H9 (cell line): ENCODE data around the gene MAP2. TPM values are rescaled to one million over a fixed set of nuclear protein-coding genes. Genes with fewer than 3 reads are reported as not detected.

Experiments used
- DNase-seq: peaks from one replicate; pipeline ENCODE4 v3.0.0-alpha.2; 2017
- H2AFZ ChIP-seq: one replicate; pipeline ENCODE4 v1.6.1; 2013; ENCODE audit warnings: mild to moderate bottlenecking, low read length, control low read depth, moderate library complexity
- H2AK5ac ChIP-seq: 2 replicates; pipeline ENCODE4 v1.6.1; 2013; ENCODE audit warnings: low read length, control low read depth, mixed read lengths; ENCODE audit not compliant: insufficient read length
- H2BK120ac ChIP-seq: one replicate; pipeline ENCODE4 v1.6.1; 2013; ENCODE audit warnings: low read depth, mild to moderate bottlenecking, low read length, control low read depth, inconsistent platforms; ENCODE audit not compliant: poor library complexity, severe bottlenecking
- H2BK12ac ChIP-seq: 2 replicates; pipeline ENCODE4 v1.6.1; 2013; ENCODE audit warnings: low read length, control low read depth, mixed read lengths, low read depth; ENCODE audit not compliant: insufficient read length
- H2BK15ac ChIP-seq: 2 replicates; pipeline ENCODE4 v1.6.1; 2013; ENCODE audit warnings: low read depth, low read length, control low read depth
- H2BK20ac ChIP-seq: one replicate; pipeline ENCODE4 v1.6.1; 2013; ENCODE audit warnings: low read depth, mild to moderate bottlenecking, low read length, control low read depth, inconsistent platforms; ENCODE audit not compliant: poor library complexity, severe bottlenecking
- H2BK5ac ChIP-seq: 2 replicates; pipeline ENCODE4 v1.6.1; 2013; ENCODE audit warnings: low read length, control low read depth, mixed read lengths; ENCODE audit not compliant: insufficient read length
- H3K14ac ChIP-seq: 2 replicates; pipeline ENCODE4 v1.6.1; 2013; ENCODE audit warnings: low read length, control low read depth; ENCODE audit not compliant: insufficient read depth
- H3K18ac ChIP-seq: 2 replicates; pipeline ENCODE4 v1.6.1; 2013; ENCODE audit warnings: low read depth, mild to moderate bottlenecking, mixed read lengths, low read length, control low read depth; ENCODE audit not compliant: insufficient read length
- H3K23ac ChIP-seq: 2 replicates; pipeline ENCODE4 v1.6.1; 2013; ENCODE audit warnings: low read length, control low read depth, mixed read lengths, low read depth; ENCODE audit not compliant: insufficient read length
- H3K23me2 ChIP-seq: 2 replicates; pipeline ENCODE4 v1.6.1; 2013; ENCODE audit warnings: low read depth, mild to moderate bottlenecking, mixed read lengths, low read length, control low read depth; ENCODE audit not compliant: insufficient read length, poor library complexity, severe bottlenecking
- H3K27ac ChIP-seq: 2 replicates; pipeline ENCODE4 v1.5.1; 2013; ENCODE audit warnings: low read length, control low read depth, mixed read lengths, low read depth; ENCODE audit not compliant: insufficient read length
- H3K27me3 ChIP-seq: 2 replicates; pipeline ENCODE4 v1.6.1; 2013; ENCODE audit warnings: low read length, control low read depth, inconsistent platforms; ENCODE audit not compliant: insufficient read depth
- H3K4ac ChIP-seq: 2 replicates; pipeline ENCODE4 v1.6.1; 2013; ENCODE audit warnings: low read depth, mild to moderate bottlenecking, control low read depth, inconsistent platforms, low read length, moderate library complexity
- H3K4me1 ChIP-seq: 2 replicates; pipeline ENCODE4 v1.6.1; 2013; ENCODE audit warnings: low read length, control low read depth, inconsistent platforms; ENCODE audit not compliant: insufficient read depth
- H3K4me2 ChIP-seq: 2 replicates; pipeline ENCODE4 v1.6.1; 2013; ENCODE audit warnings: low read length, control low read depth, mixed read lengths; ENCODE audit not compliant: insufficient read length, insufficient read depth
- H3K56ac ChIP-seq: 2 replicates; pipeline ENCODE4 v1.6.1; 2013; ENCODE audit warnings: low read depth, mild to moderate bottlenecking, mixed read lengths, low read length, control low read depth; ENCODE audit not compliant: insufficient read length
- H3K79me1 ChIP-seq: 2 replicates; pipeline ENCODE4 v1.6.1; 2013; ENCODE audit warnings: low read depth, mild to moderate bottlenecking, moderate library complexity, low read length, control low read depth, inconsistent platforms; ENCODE audit not compliant: insufficient read depth, poor library complexity, severe bottlenecking
- H3K79me2 ChIP-seq: 2 replicates; pipeline ENCODE4 v1.6.1; 2013; ENCODE audit warnings: low read length, control low read depth, inconsistent platforms; ENCODE audit not compliant: insufficient read depth
- H3K9ac ChIP-seq: 2 replicates; pipeline ENCODE4 v1.6.1; 2013; ENCODE audit warnings: low read length, control low read depth, mixed read lengths; ENCODE audit not compliant: insufficient read length; ENCODE audit errors: extremely low read depth
- H3K9me3 ChIP-seq: one replicate; pipeline ENCODE4 v1.6.1; 2013; ENCODE audit warnings: low read depth, low read length, inconsistent platforms; ENCODE audit not compliant: control insufficient read depth
- H3T11ph ChIP-seq: one replicate; pipeline ENCODE4 v1.6.1; 2013; ENCODE audit warnings: mild to moderate bottlenecking, low read length, control low read depth, inconsistent platforms
- H4K20me1 ChIP-seq: one replicate; pipeline ENCODE4 v1.6.1; 2013; ENCODE audit not compliant: control insufficient read depth, insufficient read length, insufficient read depth
- H4K5ac ChIP-seq: 2 replicates; pipeline ENCODE4 v1.6.1; 2013; ENCODE audit warnings: low read depth, mild to moderate bottlenecking, mixed read lengths, low read length, control low read depth; ENCODE audit not compliant: insufficient read length
- H4K8ac ChIP-seq: replicated peaks from 2 replicates; pipeline ENCODE4 v1.6.1; 2013; ENCODE audit warnings: low read length, control low read depth, mixed read lengths, low read depth; ENCODE audit not compliant: insufficient read length
- H4K91ac ChIP-seq: 2 replicates; pipeline ENCODE4 v1.6.1; 2013; ENCODE audit warnings: low read depth, mild to moderate bottlenecking, moderate library complexity, mixed read lengths, low read length, control low read depth; ENCODE audit not compliant: insufficient read length
- H3K27ac Mint-ChIP-seq, 3 experiments: 2 replicates in 2 of 3; 3 replicates in 1 of 3; pipeline ENCODE4 v1.8.0; 2020 to 2021; ENCODE audit warnings: mixed read lengths in 3 of 3, mild to moderate bottlenecking in 1 of 3, moderate library complexity in 1 of 3
- H3K27me3 Mint-ChIP-seq: 2 replicates; pipeline ENCODE4 v1.8.0; 2021; ENCODE audit warnings: low read depth, mild to moderate bottlenecking, moderate library complexity, mixed read lengths
- H3K36me3 Mint-ChIP-seq, 3 experiments: 2 replicates in 2 of 3; 3 replicates in 1 of 3; pipeline ENCODE4 v1.8.0; 2020 to 2021; ENCODE audit warnings: low read depth in 3 of 3, mixed read lengths in 3 of 3; ENCODE audit not compliant: insufficient read depth in 1 of 3
- H3K4me1 Mint-ChIP-seq, 2 experiments: 2 replicates each; pipeline ENCODE4 v1.8.0; 2020; ENCODE audit warnings: mixed read lengths in 2 of 2
- H3K4me3 Mint-ChIP-seq, 2 experiments: 2 replicates in 1 of 2; 3 replicates in 1 of 2; pipeline ENCODE4 v1.8.0; 2020 to 2021; ENCODE audit warnings: mild to moderate bottlenecking in 2 of 2, mixed read lengths in 2 of 2, moderate library complexity in 1 of 2
- H3K9me3 Mint-ChIP-seq, 2 experiments: 2 replicates in 1 of 2; 3 replicates in 1 of 2; pipeline ENCODE4 v1.8.0; 2020; ENCODE audit warnings: mild to moderate bottlenecking in 2 of 2, mixed read lengths in 2 of 2, moderate library complexity in 1 of 2
- WGBS: extraction: QIAGEN DNeasy Blood & Tissue Kit; methylation state at CpG from one replicate; pipeline ENCODE4 v1.1.7; 2013; ENCODE audit warnings: missing lambda C conversion rate, low lambda C conversion rate, mixed read lengths; ENCODE audit not compliant: insufficient read length; ENCODE audit errors: extremely low coverage; 5-methylcytosine and 5-hydroxymethylcytosine counted together
- total RNA-seq: library from RNA; stranded (reverse); gene quantifications from 2 replicates; pipeline ENCODE4 v1.2.1, GENCODE V29; 2021
- TF ChIP-seq, protein P1 (sequence below): fragments of 200-600 bp; sonication (generic); conservative IDR thresholded peaks from 3 replicates; pipeline ENCODE4 v1.8.0; 2021; ENCODE audit warnings: antibody characterized with exemption, mild to moderate bottlenecking

The MAP2 gene
- total RNA-seq, 1 experiment from 2014 or later = 0.87 TPM

DNA sequence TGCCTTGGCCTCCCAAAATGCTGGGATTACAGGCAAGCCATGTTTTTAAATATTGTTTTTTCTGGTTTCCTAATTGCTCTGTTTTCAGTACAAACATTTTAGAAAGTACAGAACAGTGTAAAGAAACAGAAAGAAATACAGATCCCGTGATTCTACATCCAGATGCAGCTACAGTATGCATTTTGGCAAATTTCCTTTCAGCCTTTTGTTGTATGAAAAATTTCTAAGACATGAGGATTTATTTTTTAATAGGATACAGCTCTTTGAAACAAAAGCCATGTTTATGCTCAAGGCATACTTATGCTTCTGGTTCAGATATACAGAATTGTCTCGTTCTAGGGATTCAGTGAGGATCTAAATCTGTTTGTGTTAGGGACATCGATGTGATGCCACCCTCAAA is 109.5 kb downstream of the MAP2 start:
- no peaks in the 10 kb centered on the region for H3K23me2 ChIP-seq
- no peaks in the 10 kb centered on the region for H4K20me1 ChIP-seq
- no peaks in the 10 kb centered on the region; the same call in 1 of the 2 replicates for H3K27me3 ChIP-seq
- no peak overlapping the region for H2BK20ac ChIP-seq
- no peaks in the 10 kb centered on the region for H3K79me1 ChIP-seq
- no peak overlapping the region for H3K9ac ChIP-seq
- no peak overlapping the region for H3K23ac ChIP-seq
- H4K8ac ChIP-seq = no peak overlapping the region
- no peak overlapping the region for H2BK15ac ChIP-seq
- H3K4me2 ChIP-seq = no peak overlapping the region
- Mint-ChIP-seq H3K4me1 (no peaks in the 10 kb centered on the region), H3K27me3 (peaks cover 72% of the 10 kb centered on the region), H3K27ac (no peak overlapping the region), H3K4me3 (no peak overlapping the region), H3K36me3 (no peaks in the 10 kb centered on the region), H3K9me3 (no peaks in the 10 kb centered on the region)
- no peaks in the 10 kb centered on the region for H3K9me3 ChIP-seq
- no peak overlapping the region for H2BK5ac ChIP-seq
- H3K56ac ChIP-seq = no peak overlapping the region
- no peak overlapping the region for H3T11ph ChIP-seq
- H2AFZ ChIP-seq = no peak overlapping the region
- WGBS = no CpG with 5 or more reads among the region's 3 CpGs
- H2AK5ac ChIP-seq = no peak overlapping the region
- no peak overlapping the region for H3K4ac ChIP-seq
- no peak overlapping the region for H2BK12ac ChIP-seq
- H3K18ac ChIP-seq = no peak overlapping the region
- no peaks in the 10 kb centered on the region for H3K4me1 ChIP-seq
- H3K27ac ChIP-seq = no peak overlapping the region
- TF ChIP-seq, protein P1, sequence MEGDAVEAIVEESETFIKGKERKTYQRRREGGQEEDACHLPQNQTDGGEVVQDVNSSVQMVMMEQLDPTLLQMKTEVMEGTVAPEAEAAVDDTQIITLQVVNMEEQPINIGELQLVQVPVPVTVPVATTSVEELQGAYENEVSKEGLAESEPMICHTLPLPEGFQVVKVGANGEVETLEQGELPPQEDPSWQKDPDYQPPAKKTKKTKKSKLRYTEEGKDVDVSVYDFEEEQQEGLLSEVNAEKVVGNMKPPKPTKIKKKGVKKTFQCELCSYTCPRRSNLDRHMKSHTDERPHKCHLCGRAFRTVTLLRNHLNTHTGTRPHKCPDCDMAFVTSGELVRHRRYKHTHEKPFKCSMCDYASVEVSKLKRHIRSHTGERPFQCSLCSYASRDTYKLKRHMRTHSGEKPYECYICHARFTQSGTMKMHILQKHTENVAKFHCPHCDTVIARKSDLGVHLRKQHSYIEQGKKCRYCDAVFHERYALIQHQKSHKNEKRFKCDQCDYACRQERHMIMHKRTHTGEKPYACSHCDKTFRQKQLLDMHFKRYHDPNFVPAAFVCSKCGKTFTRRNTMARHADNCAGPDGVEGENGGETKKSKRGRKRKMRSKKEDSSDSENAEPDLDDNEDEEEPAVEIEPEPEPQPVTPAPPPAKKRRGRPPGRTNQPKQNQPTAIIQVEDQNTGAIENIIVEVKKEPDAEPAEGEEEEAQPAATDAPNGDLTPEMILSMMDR = no peak
- H3K79me2 ChIP-seq = no peaks in the 10 kb centered on the region
- no peak overlapping the region for H4K91ac ChIP-seq
- no peak overlapping the region for H4K5ac ChIP-seq
- no peak overlapping the region for H2BK120ac ChIP-seq
- no peak overlapping the region for H3K14ac ChIP-seq
- DNase-seq = no peak
